ENCODE results near the gene ZNF436.
A peak's percentile ranks its signal among the peaks of the same experiment; 100 is the strongest.
"Not testable (repeated sequence)": the region's sequence is repeated elsewhere in the genome, so short reads cannot be mapped to it uniquely, and the experiment has no call there.

ZNF436 gene

GRCh38 chr1:23366598-23366997 is 3.0 kb downstream of the ZNF436 start:
- DNase-seq, result no peak

- no peak for DNase-seq
Observed at GRCh38 chr1:23366146-23366545, 3.5 kb downstream of the ZNF436 start.

GRCh38 chr1:23362218-23362713 is 7.4 kb downstream of the ZNF436 start:
- no peak for DNase-seq

GRCh38 chr1:23358310-23358875 is 11.2 kb downstream of the ZNF436 start:
- DNase-seq, result no peak

GRCh38 chr1:23357138-23357908 is 12.3 kb downstream of the ZNF436 start:
- no peak for DNase-seq

GRCh38 chr1:23356471-23357137 is 13.0 kb downstream of the ZNF436 start:
- no peak for DNase-seq

- no peak for DNase-seq
Observed at GRCh38 chr1:23354245-23354644, 15.4 kb downstream of the ZNF436 start.

- no peak for DNase-seq
Observed at GRCh38 chr1:23352096-23352695, 17.4 kb downstream of the ZNF436 start.

- no peak for DNase-seq
Observed at GRCh38 chr1:23345920-23346319, 23.7 kb downstream of the ZNF436 start.

- DNase-seq, result peak; percentile 38
Observed at GRCh38 chr1:23344987-23345472, 24.6 kb downstream of the ZNF436 start.

- peak; percentile 97 for DNase-seq
Observed at GRCh38 chr1:23344111-23344986, 25.3 kb downstream of the ZNF436 start, which contains the start of gene HNRNPR. HNRNPR (minus strand) TSS chr1:23344284; CDS start chr1:23341008, 3,276 bp downstream.

GRCh38 chr1:23343221-23344110 is 26.2 kb downstream of the ZNF436 start:
- peak; percentile 23 for DNase-seq

GRCh38 chr1:23341931-23342692 is 27.5 kb downstream of the ZNF436 start:
- no peak for DNase-seq

- no peak for DNase-seq
Observed at GRCh38 chr1:23339632-23340031, 30.0 kb downstream of the ZNF436 start.

GRCh38 chr1:23337869-23338268 is 31.8 kb downstream of the ZNF436 start:
- no peak for DNase-seq

- DNase-seq, result no peak
Observed at GRCh38 chr1:23331713-23332112, 37.9 kb downstream of the ZNF436 start.

- no peak for DNase-seq
Observed at GRCh38 chr1:23330846-23331245, 38.8 kb downstream of the ZNF436 start.

GRCh38 chr1:23325393-23325792 is 44.2 kb downstream of the ZNF436 start:
- DNase-seq, result no peak

GRCh38 chr1:23322770-23323169 is 46.9 kb downstream of the ZNF436 start:
- no peak for DNase-seq

- DNase-seq, result not testable (repeated sequence)
Observed at GRCh38 chr1:23310280-23310679, 59.4 kb downstream of the ZNF436 start.
